Retinal pigment epithelial cell (primary cell): ENCODE data around the gene KIFC3.
"Not testable (repeated sequence)": the region's sequence is repeated elsewhere in the genome, so short reads cannot be mapped to it uniquely, and the experiment has no call there.

ENCODE experiments used
- DNase-seq: peaks from one replicate; pipeline ENCODE4 v3.0.0-alpha.2; 2010; ENCODE audit warnings: low read depth
- H3K4me3 ChIP-seq: 2 replicates; pipeline ENCODE4 v1.5.1; 2011; ENCODE audit warnings: mild to moderate bottlenecking, low read length, control low read depth, moderate library complexity
- TF ChIP-seq, protein P1 (sequence below): conservative IDR thresholded peaks from 2 replicates; pipeline ENCODE4 v1.5.1; 2011; ENCODE audit warnings: low read depth, low read length, control low read depth, inconsistent platforms

KIFC3 gene

DNA sequence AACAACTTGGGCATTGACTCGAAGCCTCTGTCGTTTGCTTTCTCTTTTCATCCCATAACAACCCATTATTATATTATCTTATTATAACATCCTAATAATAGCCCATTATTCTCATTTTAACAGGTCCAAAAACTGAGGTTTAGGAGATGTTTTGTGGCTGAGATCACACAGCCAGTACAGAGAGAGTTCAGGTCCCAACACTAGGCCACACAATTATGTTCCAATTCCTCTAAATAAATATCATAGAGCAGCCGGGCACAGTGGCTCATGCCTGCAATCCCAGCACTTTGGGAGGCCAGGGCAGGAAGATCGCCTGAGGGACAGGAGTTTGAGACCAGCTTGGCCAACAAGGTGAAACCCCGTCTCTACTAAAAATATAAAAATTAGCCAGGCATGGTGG is 40.3 kb upstream of the KIFC3 start:
- TF ChIP-seq, protein P1, sequence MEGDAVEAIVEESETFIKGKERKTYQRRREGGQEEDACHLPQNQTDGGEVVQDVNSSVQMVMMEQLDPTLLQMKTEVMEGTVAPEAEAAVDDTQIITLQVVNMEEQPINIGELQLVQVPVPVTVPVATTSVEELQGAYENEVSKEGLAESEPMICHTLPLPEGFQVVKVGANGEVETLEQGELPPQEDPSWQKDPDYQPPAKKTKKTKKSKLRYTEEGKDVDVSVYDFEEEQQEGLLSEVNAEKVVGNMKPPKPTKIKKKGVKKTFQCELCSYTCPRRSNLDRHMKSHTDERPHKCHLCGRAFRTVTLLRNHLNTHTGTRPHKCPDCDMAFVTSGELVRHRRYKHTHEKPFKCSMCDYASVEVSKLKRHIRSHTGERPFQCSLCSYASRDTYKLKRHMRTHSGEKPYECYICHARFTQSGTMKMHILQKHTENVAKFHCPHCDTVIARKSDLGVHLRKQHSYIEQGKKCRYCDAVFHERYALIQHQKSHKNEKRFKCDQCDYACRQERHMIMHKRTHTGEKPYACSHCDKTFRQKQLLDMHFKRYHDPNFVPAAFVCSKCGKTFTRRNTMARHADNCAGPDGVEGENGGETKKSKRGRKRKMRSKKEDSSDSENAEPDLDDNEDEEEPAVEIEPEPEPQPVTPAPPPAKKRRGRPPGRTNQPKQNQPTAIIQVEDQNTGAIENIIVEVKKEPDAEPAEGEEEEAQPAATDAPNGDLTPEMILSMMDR, result no peak
- H3K4me3 ChIP-seq, result no peak overlapping the region
- DNase-seq, result no peak

- TF ChIP-seq, protein P1, result no peak
- no peak for DNase-seq
- no peak overlapping the region for H3K4me3 ChIP-seq
These were observed 38.5 kb upstream of the KIFC3 start for GRCh38 chr16:57840833-57841232.

DNA sequence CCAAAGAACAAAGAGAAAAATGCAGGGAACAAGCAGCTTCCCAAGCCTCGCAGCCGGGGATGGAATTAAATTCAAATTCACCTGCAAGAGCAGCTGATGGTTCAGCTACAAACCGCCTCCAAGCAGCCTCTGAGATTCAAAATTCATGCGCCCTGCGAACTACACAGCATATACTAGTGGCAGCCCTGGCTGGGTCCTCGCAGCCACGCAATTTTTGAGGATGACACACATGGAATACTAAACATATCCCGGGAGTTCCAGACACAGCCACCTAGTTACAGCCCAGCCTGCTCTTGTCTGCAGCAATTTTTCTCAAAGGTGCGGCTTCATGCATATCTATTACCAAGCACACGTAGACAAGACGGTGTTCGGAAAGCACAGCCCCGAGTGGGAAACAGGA is 35.9 kb upstream of the KIFC3 start:
- TF ChIP-seq, protein P1, result no peak
- no peak for DNase-seq
- H3K4me3 ChIP-seq, result no peak overlapping the region

DNA sequence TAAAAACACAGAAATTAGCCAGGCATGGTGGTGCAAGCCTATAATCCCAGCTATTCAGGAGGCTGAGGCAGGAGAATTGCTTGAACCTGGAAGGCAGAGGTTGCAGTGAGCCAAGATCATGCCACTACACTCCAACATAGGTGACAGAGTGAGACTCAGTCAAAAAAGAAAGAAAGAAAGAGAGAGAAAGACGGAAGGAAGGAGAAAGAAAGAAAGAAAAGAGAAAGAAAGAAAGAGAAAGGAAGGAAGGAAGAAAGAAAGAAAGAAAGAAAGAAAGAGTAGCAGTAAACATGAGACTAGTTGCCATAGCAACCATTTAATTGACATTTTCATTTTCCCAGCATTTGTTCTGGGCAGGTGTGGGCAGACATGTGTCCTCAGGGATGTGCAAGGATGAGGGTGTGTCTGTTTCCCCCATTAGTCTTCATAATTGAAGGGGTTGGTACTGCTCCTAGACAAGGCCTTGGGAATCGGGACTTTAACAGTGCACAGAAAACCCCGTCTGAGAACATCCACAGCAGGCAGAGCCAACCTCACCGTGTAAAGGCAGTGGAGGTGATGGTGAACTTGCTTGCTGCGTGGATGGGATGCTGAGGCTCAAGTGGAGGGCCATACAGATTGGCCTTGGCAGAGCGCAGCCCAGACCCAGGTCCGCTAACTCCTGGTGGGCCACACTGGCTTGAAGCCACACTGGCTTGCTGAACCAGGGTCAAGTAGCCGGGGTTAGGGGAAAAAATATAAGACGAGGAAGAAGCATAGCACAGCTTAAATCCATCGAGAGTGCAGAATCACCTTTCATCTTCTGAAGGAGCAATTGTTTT is 35.2 kb upstream of the KIFC3 start:
- no peak for DNase-seq
- TF ChIP-seq, protein P1, result no peak
- H3K4me3 ChIP-seq, result no peak overlapping the region

DNA sequence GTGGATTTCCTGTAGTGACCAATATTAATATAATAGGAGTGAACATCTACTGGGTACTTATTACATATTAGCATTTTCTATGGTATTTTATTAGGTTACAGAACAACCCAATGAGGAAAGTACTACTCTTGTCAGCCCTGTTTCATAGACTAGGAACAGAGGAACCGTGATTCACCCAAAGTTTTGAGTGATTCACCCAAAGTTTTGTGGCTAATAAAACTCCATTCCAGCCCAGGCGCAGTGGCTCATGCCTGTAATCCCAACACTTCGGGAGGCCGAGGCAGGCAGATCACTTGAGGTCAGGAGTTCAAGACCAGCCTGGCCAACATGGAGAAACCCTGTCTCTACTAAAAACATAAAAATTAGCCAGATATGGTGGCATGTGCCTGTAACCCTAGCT is 33.1 kb upstream of the KIFC3 start:
- not testable (repeated sequence) for DNase-seq, H3K4me3 ChIP-seq

DNA sequence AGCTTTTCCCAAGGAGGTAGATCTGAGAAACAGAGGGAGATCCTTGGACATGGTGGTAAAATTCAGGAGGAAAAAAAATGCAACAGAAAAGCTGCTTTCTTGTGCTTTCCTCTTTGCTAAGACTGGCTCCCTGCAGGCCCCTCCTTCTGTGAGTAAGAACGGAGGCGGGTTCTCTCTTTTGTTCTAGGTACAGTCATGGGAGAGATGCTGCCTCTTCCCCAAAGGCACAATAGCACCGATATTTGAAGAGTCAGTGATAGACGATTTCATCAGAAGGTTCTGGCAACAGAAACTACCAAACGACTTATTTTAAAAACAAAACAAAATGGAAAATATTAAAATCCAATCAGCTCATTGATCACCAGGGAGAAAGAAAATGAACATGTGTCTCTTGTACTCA is 32.6 kb upstream of the KIFC3 start:
- no peak for DNase-seq
- no peak overlapping the region for H3K4me3 ChIP-seq
- TF ChIP-seq, protein P1, result no peak

DNA sequence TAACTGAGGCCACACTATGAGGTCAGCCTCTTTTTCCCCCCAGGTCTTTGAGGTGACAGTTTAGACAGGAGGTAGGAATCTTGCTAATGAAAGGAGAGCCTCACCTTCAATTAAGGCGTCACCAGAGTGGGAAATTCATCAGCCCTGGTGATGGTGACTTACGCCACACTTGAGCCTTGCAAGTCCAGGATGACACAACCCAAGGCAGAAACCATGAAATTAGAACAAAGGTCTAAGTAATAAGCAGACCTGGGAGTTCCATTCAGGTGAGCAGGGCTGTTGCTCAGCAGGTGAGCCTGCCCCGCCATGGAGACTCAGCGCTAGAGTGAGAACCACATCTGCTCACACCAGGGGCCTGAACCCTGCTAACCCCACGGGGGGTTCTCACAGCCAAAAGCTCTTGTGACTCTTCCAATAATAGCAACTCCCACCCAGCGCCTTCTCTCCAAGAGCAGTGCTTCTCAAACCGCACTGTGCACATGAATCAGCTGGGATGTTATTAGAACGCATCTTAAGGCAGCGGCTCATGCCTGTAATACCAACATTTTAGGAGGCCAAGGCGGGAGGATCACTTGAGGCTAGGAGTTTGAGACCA is 28.7 kb upstream of the KIFC3 start:
- TF ChIP-seq, protein P1, result no peak
- no peak overlapping the region for H3K4me3 ChIP-seq
- DNase-seq, result no peak
